Raji (cell line): ENCODE data around the gene RIN3.

Experiments used
- POLR2A ChIP-seq: IDR thresholded peaks from 2 replicates; pipeline ENCODE4 v1.6.1; 2011; ENCODE audit warnings: low read depth, low read length, control low read depth; ENCODE audit not compliant: insufficient read depth

The RIN3 gene

GRCh38 chr14:92673601-92674150, 160.1 kb downstream of the RIN3 start:
- TF ChIP-seq POLR2A, result no peak

DNA sequence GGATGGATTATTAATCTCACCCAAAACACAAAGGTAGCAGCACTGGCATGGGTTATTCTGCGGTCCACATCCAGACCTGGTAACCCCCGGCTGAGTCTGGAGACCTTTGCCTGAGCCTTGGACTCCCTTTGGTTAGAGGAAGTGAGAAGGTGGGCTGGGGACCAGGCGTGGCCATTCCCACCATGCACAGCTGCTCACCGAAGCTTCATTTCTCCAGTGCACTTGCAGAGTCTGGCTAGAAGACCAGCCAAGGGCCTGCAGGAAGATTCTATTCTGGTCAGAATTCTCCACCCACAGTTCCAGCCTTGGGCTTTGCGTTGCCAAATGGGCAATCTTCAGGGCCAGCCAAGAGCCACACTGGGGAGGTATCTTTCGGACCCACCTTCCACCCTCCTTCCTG, 161.8 kb downstream of the RIN3 start:
- no peak for TF ChIP-seq POLR2A

GRCh38 chr14:92675976-92676375, 162.4 kb downstream of the RIN3 start:
- TF ChIP-seq POLR2A, result no peak

DNA sequence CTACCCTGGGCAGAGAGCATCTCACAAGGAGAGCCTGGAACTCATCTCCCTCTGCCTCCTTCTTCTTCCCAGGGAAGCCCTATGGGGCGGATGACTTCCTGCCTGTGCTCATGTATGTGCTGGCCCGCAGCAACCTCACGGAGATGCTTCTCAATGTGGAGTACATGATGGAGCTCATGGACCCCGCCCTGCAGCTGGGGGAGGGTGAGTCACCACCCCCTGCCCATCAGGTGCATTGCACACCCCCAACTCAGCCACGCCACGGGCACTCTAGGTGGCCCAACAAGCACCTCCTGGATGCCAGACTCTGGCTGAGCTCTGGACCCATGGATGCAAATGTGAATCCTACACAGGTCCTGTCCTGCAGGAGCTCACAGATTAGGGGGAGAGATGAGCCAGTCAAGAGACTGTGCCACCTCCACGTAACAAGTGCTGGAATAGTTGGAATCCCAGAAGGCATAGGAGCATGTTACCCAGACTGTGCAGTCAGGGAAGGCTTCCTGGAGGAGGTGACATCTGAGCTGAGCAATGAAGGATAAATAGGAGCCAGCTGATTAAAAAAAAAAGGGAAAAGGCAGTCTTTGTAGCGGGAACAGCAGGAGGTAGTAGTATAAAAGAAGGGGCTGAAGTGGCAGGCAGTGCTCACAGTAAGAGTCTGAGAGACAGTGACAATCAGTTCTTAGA, 163.0 kb downstream of the RIN3 start:
- no peak for TF ChIP-seq POLR2A

GRCh38 chr14:92677087-92677668, 163.6 kb downstream of the RIN3 start:
- TF ChIP-seq POLR2A, result no peak

DNA sequence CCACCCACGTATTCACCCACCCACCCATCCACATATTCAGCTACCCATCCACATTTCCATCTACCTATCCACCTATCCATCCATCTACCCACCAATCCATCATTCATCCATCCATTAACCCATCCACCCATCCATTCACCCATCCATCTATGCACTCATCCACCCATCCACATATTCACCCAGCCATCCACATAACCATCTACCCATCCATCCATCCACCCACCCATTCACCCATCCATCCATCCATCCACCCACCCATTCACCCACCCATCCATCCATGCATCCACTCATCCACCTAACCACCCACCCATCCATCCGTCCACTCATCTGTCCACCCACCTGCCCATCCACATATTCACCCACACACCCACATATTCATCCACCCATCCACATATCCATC, 164.4 kb downstream of the RIN3 start:
- no peak for TF ChIP-seq POLR2A

DNA sequence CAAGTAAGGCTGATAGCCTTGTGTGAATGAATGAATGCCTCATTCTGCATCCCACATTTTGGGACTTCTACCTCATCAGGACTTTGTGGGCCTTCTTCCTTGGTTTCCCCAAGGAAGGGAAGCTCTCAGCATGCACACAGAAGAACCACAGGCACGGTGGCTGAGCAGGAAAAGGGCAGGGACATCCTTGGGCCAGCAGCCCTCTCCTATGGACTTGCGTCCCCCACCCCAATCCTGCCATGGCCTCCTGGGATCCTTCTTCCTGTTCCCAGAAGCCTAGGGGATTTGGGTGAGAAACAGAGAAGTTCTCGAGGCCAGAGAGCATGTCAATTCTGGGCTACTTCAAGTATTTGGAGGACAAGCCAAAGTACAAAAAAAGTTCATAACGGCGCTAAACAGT, 165.2 kb downstream of the RIN3 start:
- TF ChIP-seq POLR2A, result no peak

DNA sequence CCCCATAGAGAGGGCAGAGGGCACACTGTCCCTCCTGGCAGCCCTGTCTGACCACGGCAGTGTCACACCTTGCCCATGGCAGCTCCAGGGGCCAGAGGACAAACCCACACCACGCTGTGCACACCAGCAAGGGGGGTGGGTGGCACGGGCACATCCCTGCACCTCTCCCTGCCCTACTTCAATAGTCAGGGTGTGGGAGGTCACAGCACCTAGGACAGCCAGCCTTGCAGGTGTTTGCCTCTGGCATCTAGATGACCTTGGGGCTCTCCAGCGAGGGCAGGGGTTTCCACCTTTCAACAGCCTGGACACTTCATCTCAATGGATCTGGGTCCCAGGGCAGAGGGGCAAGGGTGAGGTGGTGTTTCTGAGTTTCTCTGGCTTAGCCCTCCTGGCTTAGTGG, 165.7 kb downstream of the RIN3 start:
- no peak for TF ChIP-seq POLR2A

GRCh38 chr14:92680781-92681650, 167.4 kb downstream of the RIN3 start:
- no peak for TF ChIP-seq POLR2A

- TF ChIP-seq POLR2A, result no peak
Observed at GRCh38 chr14:92683041-92683440, 169.5 kb downstream of the RIN3 start.

DNA sequence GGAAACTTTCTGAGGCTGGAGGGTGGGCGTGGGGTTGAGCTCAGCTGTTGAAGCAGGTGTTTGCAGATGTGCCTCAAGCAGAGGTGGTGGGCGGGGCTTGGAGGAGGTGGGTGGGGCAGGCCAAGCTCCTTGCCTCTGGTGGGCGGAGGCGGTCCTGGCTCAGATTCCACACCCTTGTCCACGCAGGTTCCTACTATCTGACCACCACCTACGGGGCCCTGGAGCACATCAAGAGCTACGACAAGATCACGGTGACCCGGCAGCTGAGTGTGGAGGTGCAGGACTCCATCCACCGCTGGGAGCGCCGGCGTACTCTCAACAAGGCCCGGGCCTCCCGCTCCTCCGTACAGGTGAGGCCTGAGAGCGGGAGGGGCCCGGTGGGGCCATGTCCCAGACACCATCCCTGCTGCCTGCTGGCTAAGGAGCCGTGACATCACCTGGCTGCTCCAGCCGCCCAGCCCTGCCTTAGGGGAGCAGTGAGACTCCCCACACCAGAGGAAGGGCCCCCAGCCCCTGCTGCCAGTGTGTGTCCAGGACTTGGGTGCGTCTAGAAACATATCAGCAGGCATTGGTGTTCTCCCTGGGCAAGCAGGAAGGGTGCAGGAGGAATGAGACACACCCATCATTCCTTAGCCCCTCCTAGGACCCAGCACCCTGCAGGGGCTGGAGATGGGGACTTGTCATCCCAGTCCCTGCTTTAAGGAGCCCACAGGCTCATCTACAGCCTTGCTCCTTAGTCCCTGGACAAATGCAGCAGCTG, 171.4 kb downstream of the RIN3 start:
- TF ChIP-seq POLR2A, result no peak

DNA sequence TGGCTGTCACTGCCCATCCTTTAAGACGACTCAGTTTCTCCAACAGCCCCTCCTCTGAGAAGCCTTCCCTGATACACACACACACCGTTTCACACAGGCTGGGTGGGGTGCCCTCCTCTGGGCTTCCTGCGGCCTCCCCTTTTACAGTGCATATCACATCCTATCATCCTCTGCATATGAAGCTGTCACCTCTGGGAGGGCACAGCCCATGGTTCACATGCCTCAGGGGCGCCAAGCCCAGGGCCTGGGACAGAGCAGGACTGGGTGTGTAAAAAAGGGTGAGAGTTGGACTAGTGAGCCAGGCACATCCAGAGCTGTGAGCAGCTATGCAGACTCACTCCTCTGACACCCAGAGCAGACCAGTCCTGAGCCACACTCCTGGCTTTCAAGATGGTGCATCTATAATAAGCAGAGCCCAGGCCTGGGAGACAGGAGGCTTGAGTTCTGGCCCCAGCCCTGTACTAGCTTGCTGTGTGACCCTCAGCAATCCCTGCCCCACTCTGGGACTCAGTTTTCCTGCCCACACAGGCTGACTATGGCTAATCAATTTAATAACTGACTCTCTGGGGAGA, 172.3 kb downstream of the RIN3 start:
- no peak for TF ChIP-seq POLR2A

GRCh38 chr14:92686411-92686899, 172.9 kb downstream of the RIN3 start:
- TF ChIP-seq POLR2A, result no peak

- TF ChIP-seq POLR2A, result no peak
Observed at GRCh38 chr14:92686900-92687427, 173.4 kb downstream of the RIN3 start.
